Left ventricle myocardium inferior (tissue), 1 donor: ENCODE results near the gene DIDO1. TPM values are rescaled to one million over a fixed set of nuclear protein-coding genes. Genes with fewer than 3 reads are reported as not detected.

Source experiments
- DNase-seq: peaks from one replicate; pipeline ENCODE4 v3.0.0-alpha.2; 2020
- H3K27ac ChIP-seq: fragments of 200-600 bp; replicated peaks from 2 replicates; pipeline ENCODE4 v1.8.0; 2021
- H3K27me3 ChIP-seq: fragments of 200-600 bp; 2 replicates; pipeline ENCODE4 v1.8.0; 2021; ENCODE audit warnings: low read depth
- H3K36me3 ChIP-seq: fragments of 200-600 bp; 2 replicates; pipeline ENCODE4 v1.8.0; 2021
- H3K4me1 ChIP-seq: fragments of 200-600 bp; 2 replicates; pipeline ENCODE4 v1.8.0; 2021
- H3K4me3 ChIP-seq: fragments of 200-600 bp; 2 replicates; pipeline ENCODE4 v1.8.0; 2021; ENCODE audit warnings: mild to moderate bottlenecking, moderate library complexity
- H3K9me3 ChIP-seq: fragments of 200-600 bp; replicated peaks from 2 replicates; pipeline ENCODE4 v1.8.0; 2021
- intact Hi-C: fragments of 100-400 bp; cut with micrococcal nuclease; formaldehyde crosslinking; loops from one replicate; pipeline ENCODE4 v1.11.0; 2022
- total RNA-seq: library from RNA; stranded (reverse); fragmentation: NEBNext Ultra II Directional; extraction: Animal tissue kit (Norgen Biotek cat#: 25700); gene quantifications from one replicate; pipeline ENCODE4 v1.2.1, GENCODE V29; 2021
- TF ChIP-seq, protein P1 (sequence below): fragments of 200-600 bp; IDR thresholded peaks from 2 replicates; pipeline ENCODE4 v1.8.0; 2021; ENCODE audit warnings: antibody characterized with exemption, mild to moderate bottlenecking, borderline replicate concordance
- donor health status: DM: no; HTN: yes; CAD: no; lungs with severe emphysema.

Gene DIDO1
- total RNA-seq, 1 donor from 2014 or later: 37.0 TPM

DNA sequence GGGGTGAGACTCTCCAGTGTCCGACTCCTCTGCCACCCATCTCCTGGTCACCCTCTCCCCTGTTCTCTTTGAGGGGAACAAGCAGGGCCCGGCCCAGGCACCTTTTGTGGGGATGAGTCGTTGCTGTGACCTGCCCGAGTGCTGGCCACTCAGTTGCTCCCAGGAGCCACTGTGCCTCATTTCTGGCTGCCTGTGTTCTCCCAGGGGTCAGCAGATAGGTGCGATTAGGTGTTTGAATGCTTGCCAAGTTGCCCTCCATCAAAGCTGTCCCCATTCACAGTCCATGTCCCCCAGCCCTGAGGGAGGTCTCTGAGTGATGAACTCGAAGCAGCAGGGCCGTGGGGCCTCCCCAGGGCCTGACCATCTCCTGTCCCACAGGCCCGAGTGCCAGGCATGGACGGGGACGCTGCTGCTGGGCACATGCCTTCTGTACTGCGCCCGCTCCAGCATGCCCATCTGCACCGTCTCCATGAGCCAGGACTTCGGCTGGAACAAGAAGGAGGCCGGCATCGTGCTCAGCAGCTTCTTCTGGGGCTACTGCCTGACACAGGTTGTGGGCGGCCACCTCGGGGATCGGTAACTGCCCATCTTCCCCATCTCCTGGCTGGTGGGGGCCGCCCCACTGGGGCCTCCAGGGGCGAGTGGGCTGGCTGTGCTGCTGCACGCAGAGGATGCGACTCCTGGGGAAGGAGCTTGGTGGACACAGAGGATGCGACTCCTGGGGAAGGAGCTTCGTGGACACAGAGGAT is 30.3 kb upstream of the DIDO1 start:
- H3K4me1 ChIP-seq: peaks cover 41% of the 10 kb centered on the region
- TF ChIP-seq, protein P1, sequence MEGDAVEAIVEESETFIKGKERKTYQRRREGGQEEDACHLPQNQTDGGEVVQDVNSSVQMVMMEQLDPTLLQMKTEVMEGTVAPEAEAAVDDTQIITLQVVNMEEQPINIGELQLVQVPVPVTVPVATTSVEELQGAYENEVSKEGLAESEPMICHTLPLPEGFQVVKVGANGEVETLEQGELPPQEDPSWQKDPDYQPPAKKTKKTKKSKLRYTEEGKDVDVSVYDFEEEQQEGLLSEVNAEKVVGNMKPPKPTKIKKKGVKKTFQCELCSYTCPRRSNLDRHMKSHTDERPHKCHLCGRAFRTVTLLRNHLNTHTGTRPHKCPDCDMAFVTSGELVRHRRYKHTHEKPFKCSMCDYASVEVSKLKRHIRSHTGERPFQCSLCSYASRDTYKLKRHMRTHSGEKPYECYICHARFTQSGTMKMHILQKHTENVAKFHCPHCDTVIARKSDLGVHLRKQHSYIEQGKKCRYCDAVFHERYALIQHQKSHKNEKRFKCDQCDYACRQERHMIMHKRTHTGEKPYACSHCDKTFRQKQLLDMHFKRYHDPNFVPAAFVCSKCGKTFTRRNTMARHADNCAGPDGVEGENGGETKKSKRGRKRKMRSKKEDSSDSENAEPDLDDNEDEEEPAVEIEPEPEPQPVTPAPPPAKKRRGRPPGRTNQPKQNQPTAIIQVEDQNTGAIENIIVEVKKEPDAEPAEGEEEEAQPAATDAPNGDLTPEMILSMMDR: no peak
- no peaks in the 10 kb centered on the region for H3K9me3 ChIP-seq
- no peak for DNase-seq
- no peaks in the 10 kb centered on the region for H3K27me3 ChIP-seq
- H3K4me3 ChIP-seq: no peak overlapping the region
- intact Hi-C loops: no loop called here
- no peaks in the 10 kb centered on the region for H3K36me3 ChIP-seq
- H3K27ac ChIP-seq: peak overlapping the region; percentile 67

DNA sequence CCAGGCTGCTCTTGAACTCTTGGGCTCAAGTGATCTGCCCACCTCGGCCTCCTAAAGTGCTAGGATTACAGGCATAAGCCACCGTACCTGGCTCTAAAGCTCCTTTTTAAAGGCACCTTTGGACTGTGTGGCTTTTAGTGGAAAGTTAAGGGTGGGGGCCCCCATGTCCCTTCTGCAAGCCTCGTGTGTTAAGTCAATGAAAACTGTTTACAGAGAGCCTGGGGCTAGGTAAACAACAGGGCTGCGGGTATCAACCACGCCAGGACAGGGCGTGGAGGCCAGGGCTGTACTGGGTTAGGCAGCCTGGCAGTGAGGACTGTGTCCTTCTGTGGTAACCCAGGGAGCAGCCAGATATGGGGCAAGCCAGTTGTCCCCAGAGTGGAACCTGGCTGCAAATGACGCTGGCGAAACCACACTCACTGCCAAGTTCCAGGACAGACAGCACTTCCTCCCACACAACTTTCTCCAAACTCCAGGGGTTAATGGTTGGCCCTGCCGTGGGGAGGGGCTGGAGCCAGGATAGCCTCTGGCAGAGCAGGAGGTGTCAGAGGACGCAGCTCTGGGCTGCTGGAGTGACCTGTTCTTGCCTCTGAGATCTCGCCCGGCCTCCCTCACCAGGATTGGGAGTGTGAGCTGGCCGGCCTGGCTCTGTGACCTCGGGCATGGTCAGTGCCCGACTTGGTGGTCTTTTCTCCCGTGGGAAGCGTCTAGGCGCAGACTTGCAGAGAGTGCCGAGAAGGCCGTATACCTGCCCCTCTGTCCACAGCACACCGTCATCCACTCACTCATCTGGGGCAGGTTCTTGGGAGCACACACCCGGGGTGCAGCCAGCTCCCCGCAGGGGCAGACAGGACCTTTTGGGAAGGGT is 29.4 kb upstream of the DIDO1 start:
- Histone ChIP-seq H3K4me1 (peaks cover 41% of the 10 kb centered on the region), H3K9me3 (no peaks in the 10 kb centered on the region), H3K36me3 (no peaks in the 10 kb centered on the region), H3K27me3 (no peaks in the 10 kb centered on the region), H3K4me3 (no peak overlapping the region), H3K27ac (peak overlapping the region; percentile 67)
- TF ChIP-seq, protein P1: no peak
- intact Hi-C loops: no loop called here
- DNase-seq: no peak

DNA sequence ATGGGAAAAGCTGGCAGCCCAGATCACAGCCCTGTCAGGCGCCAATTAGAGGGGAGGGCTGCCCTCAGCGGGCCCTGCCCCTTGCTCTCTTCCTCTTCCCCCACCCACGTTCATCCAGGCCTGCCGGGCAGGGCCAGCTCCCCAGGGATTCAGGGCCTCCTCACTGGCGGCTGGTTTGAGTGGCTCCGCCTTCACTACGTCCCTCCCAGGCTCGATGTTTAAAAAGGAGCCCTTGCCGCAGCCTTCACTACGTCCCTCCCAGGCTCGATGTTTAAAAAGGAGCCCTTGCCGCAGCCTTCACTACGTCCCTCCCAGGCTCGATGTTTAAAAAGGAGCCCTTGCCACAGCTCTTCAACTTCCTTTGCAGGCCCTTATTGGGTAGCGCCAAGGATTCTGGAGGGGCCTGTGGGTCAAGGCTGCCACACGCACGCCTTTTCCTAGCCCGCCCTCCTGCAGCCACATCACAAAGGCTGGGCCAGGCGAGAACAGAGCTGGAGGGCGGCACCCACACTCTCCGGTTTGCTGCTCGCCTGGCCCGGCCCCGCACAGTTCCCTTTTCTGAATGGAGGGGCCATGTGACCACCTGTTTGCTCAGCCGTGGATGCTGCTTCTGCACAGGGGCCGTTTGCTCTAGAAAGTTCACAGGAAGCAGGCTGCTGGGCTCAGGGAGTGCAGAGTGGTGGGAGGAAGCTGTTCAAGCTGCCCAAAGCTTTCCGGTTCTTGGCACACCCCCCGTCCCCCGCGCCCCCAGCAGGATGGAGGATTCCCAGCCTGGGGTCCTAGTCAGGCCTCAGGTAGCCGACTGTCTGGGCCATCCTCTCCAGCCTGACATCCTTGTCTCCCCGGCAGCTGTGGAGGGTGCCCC is 27.8 kb upstream of the DIDO1 start:
- Histone ChIP-seq H3K36me3 (peaks cover 14% of the 10 kb centered on the region), H3K4me1 (peaks cover 41% of the 10 kb centered on the region), H3K27me3 (no peaks in the 10 kb centered on the region), H3K27ac (peak overlapping the region; percentile 82), H3K4me3 (peak overlapping the region; percentile 53), H3K9me3 (peaks cover 4% of the 10 kb centered on the region)
- intact Hi-C loops: no loop called here
- TF ChIP-seq, protein P1: no peak
- DNase-seq: peak; percentile 73

DNA sequence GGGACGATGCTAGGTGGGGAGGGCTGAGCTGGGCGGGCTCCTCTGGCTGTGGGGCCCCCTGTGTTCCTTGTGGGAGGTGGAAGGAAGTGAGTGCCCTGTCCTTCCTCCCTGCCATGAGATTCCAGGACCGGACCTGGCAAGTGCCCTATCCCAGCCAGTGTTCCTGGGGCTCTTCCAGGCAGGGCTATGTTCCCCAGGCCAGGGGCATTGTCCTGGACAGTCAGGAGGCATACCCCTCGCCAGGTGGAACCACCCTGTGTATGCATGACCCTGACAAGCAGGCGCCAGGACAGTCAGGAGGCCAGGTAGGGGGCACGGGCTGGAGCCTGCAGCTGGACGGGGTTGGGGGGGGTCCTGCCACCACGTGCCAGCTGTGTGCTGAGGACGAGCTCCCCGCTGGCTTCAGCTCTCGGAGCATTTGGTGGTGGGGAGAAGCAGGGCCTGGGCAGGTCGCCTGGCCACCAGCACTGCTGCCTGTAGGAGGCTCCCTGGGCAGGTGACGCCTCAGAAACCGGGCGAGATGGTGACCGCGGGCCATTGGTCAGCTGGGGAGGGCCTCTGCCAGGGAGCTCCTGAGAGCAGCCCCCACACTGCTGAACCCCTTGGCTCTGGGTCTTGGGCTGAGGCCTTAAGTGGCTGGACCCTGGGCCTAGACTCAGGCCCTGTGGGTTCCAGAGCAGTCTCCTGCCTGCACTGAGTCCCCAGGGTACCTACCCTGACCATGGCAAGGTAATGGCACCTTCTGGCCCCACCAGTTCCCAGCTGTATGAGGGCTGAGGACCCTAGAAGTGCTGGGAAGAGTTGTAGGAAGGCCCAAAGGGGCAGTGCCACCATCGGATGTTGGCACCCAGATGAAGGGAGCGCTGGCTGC is 26.9 kb upstream of the DIDO1 start:
- H3K4me3 ChIP-seq: peak overlapping the region; percentile 53
- TF ChIP-seq, protein P1: no peak
- peak overlapping the region; percentile 82 for H3K27ac ChIP-seq
- DNase-seq: no peak
- intact Hi-C loops: no loop called here
- H3K9me3 ChIP-seq: peaks cover 4% of the 10 kb centered on the region
- H3K4me1 ChIP-seq: peaks cover 41% of the 10 kb centered on the region
- H3K27me3 ChIP-seq: no peaks in the 10 kb centered on the region
- peaks cover 21% of the 10 kb centered on the region for H3K36me3 ChIP-seq
